SK-N-SH (cell line): Measurements from ENCODE around the gene AGPAT3. TPM values are rescaled to one million over a fixed set of nuclear protein-coding genes. Genes with fewer than 3 reads are reported as not detected.

Source experiments
- CTCF ChIA-PET: fragments of 300-600, 350-600 bp; formaldehyde crosslinking; extraction: SDS; loops from one replicate; lab custom pipeline; 2021; lab: Yijun Ruan, JAX
- POLR2A ChIA-PET: fragments of 350-600 bp; sonication (Branson Sonifier 250); formaldehyde crosslinking; extraction: SDS; loops from one replicate; lab custom pipeline; 2020; ENCODE audit warnings: antibody characterized with exemption, inconsistent platforms; lab: Yijun Ruan, JAX
- DNase-seq: peaks from one replicate; pipeline ENCODE4 v3.0.0; 2012
- H2AFZ ChIP-seq: fragments of 200-600 bp; sonication (generic); 2 replicates; pipeline ENCODE4 v1.8.1; 2016; ENCODE audit warnings: antibody characterized with exemption, mild to moderate bottlenecking, low read depth
- H3F3A ChIP-seq: fragments of 200-600 bp; sonication (generic); replicated peaks from 2 replicates; pipeline ENCODE3; 2016; ENCODE audit warnings: antibody characterized with exemption, mild to moderate bottlenecking; ENCODE audit not compliant: insufficient read depth
- H3K27ac ChIP-seq, 2 experiments: fragments of 200-500 bp in 1 of 2; fragments of 200-600 bp in 1 of 2; sonication (Bioruptor generic) in 1 of 2; sonication (generic), shearing (Covaris generic) in 1 of 2; 2 replicates each; pipeline versions ENCODE4 v1.5.1 to v1.6.1; 2014 to 2016; ENCODE audit warnings: low read depth in 2 of 2, inconsistent platforms in 1 of 2, low read length in 1 of 2, mild to moderate bottlenecking in 1 of 2, mixed read lengths in 1 of 2
- H3K27me3 ChIP-seq: fragments of 200-600 bp; sonication (generic), shearing (Covaris generic); 2 replicates; pipeline ENCODE4 v1.6.1; 2016; ENCODE audit warnings: mixed run types; ENCODE audit not compliant: insufficient read depth
- H3K36me3 ChIP-seq, 2 experiments: fragments of 200-500 bp in 1 of 2; fragments of 200-600 bp in 1 of 2; sonication (Bioruptor generic) in 1 of 2; sonication (generic) in 1 of 2; replicated peaks in 1 of 2; 2 replicates each; pipeline versions ENCODE3 to v1.5.1; 2014 to 2016; ENCODE audit warnings: low read length in 1 of 2, mild to moderate bottlenecking in 1 of 2; ENCODE audit not compliant: insufficient read depth in 2 of 2, control insufficient read depth in 1 of 2
- H3K4me1 ChIP-seq, 2 experiments: fragments of 200-500 bp in 1 of 2; fragments of 200-600 bp in 1 of 2; sonication (Bioruptor generic) in 1 of 2; sonication (generic), shearing (Covaris generic) in 1 of 2; 2 replicates each; pipeline versions ENCODE4 v1.5.1 to v1.6.1; 2014 to 2016; ENCODE audit warnings: low read depth in 1 of 2, low read length in 1 of 2, mixed run types in 1 of 2; ENCODE audit not compliant: insufficient read depth in 2 of 2, control insufficient read depth in 1 of 2
- H3K4me2 ChIP-seq: fragments of 200-600 bp; sonication (generic), shearing (Covaris generic); 2 replicates; pipeline ENCODE4 v1.6.1; 2017; ENCODE audit warnings: mixed run types
- H3K4me3 ChIP-seq, 2 experiments: fragments of 200-500 bp in 1 of 2; fragments of 200-600 bp in 1 of 2; sonication (Bioruptor generic) in 1 of 2; sonication (generic), shearing (Covaris generic) in 1 of 2; 2 replicates each; pipeline versions ENCODE4 v1.5.1 to v1.8.1; 2014 to 2016; ENCODE audit warnings: low read depth in 2 of 2, inconsistent platforms in 1 of 2, low read length in 1 of 2, mild to moderate bottlenecking in 1 of 2, mixed read lengths in 1 of 2, moderate library complexity in 1 of 2
- H3K79me2 ChIP-seq: fragments of 200-600 bp; sonication (generic); 2 replicates; pipeline ENCODE4 v1.8.1; 2017; ENCODE audit warnings: mild to moderate bottlenecking; ENCODE audit not compliant: insufficient read depth
- H3K9ac ChIP-seq: fragments of 200-600 bp; sonication (generic); 2 replicates; pipeline ENCODE4 v1.6.1; 2017; ENCODE audit warnings: mixed run types
- H3K9me2 ChIP-seq: fragments of 200-600 bp; sonication (generic); 2 replicates; pipeline ENCODE4 v1.6.1; 2017; ENCODE audit warnings: mixed run types
- H3K9me3 ChIP-seq: fragments of 200-600 bp; sonication (generic); 2 replicates; pipeline ENCODE4 v1.6.1; 2017; ENCODE audit warnings: mixed run types, mild to moderate bottlenecking, moderate library complexity
- H4K20me1 ChIP-seq: fragments of 200-600 bp; sonication (generic); 2 replicates; pipeline ENCODE4 v1.6.1; 2017; ENCODE audit warnings: mild to moderate bottlenecking, mixed run types; ENCODE audit not compliant: insufficient read depth
- CHD2 ChIP-seq: fragments of 150-350 bp; IDR thresholded peaks from 2 replicates; pipeline ENCODE4 v1.6.1; 2018; ENCODE audit warnings: low read length; ENCODE audit not compliant: partially characterized antibody
- ELF1 ChIP-seq: IDR thresholded peaks from 2 replicates; pipeline ENCODE4 v1.4.0; 2012
- EP300 ChIP-seq, 2 experiments: IDR thresholded peaks; 2 replicates each; pipeline versions ENCODE4 v1.4.0 to v1.6.1; 2012; ENCODE audit warnings: borderline replicate concordance in 1 of 2, low read depth in 1 of 2, low read length in 1 of 2
- EZH2phosphoT487 ChIP-seq: fragments of 200-600 bp; sonication (generic); IDR thresholded peaks from 2 replicates; pipeline ENCODE4 v1.6.1; 2017; ENCODE audit warnings: low read depth, mixed run types, mild to moderate bottlenecking, antibody characterized with exemption, moderate library complexity, borderline replicate concordance
- FOXJ3 ChIP-seq: sonication (generic); formaldehyde crosslinking; IDR thresholded peaks from 2 replicates; pipeline ENCODE4 v1.5.1; 2020; ENCODE audit warnings: mild to moderate bottlenecking, missing genetic modification reagents
- FOXM1 ChIP-seq: IDR thresholded peaks from 2 replicates; pipeline ENCODE4 v1.4.0; 2012; ENCODE audit warnings: low read depth, mild to moderate bottlenecking
- GABPA ChIP-seq: IDR thresholded peaks from 2 replicates; pipeline ENCODE4 v1.4.0; 2012; ENCODE audit warnings: low read depth, mild to moderate bottlenecking
- MXI1 ChIP-seq: IDR thresholded peaks from 2 replicates; pipeline ENCODE4 v1.6.1; 2012; ENCODE audit warnings: mild to moderate bottlenecking, low read depth, low read length, improper control_type of control experiment
- NFIC ChIP-seq: IDR thresholded peaks from 2 replicates; pipeline ENCODE4 v1.4.0; 2012; ENCODE audit warnings: borderline replicate concordance
- NRF1 ChIP-seq: IDR thresholded peaks from 2 replicates; pipeline ENCODE4 v1.6.1; 2012; ENCODE audit warnings: low read depth, mild to moderate bottlenecking, low read length
- RAD21 ChIP-seq: IDR thresholded peaks from 2 replicates; pipeline ENCODE4 v1.6.1; 2012; ENCODE audit warnings: mild to moderate bottlenecking, low read length
- RFX5 ChIP-seq: IDR thresholded peaks from 2 replicates; pipeline ENCODE4 v1.6.1; 2012; ENCODE audit warnings: mild to moderate bottlenecking, improper control_type of control experiment, low read length
- RXRA ChIP-seq: IDR thresholded peaks from 2 replicates; pipeline ENCODE4 v1.4.0; 2012; ENCODE audit warnings: low read depth, mild to moderate bottlenecking, borderline replicate concordance
- SIN3A ChIP-seq: IDR thresholded peaks from 2 replicates; pipeline ENCODE4 v1.6.1; 2012; ENCODE audit warnings: low read depth, mild to moderate bottlenecking, low read length, moderate library complexity, borderline replicate concordance
- SMC3 ChIP-seq: IDR thresholded peaks from 2 replicates; pipeline ENCODE4 v1.6.1; 2012; ENCODE audit warnings: low read depth, low read length, improper control_type of control experiment
- TAF1 ChIP-seq: IDR thresholded peaks from 2 replicates; pipeline ENCODE4 v1.6.1; 2012; ENCODE audit warnings: low read depth, mild to moderate bottlenecking, low read length, moderate library complexity, borderline replicate concordance
- TEAD4 ChIP-seq: IDR thresholded peaks from 2 replicates; pipeline ENCODE4 v1.4.0; 2012; ENCODE audit warnings: mild to moderate bottlenecking, borderline replicate concordance; ENCODE audit not compliant: insufficient read depth
- WGBS: methylation state at CpG from one replicate; pipeline ENCODE4 v1.1.6; 2017; ENCODE audit warnings: low lambda C conversion rate; 5-methylcytosine and 5-hydroxymethylcytosine counted together
- polyA plus RNA-seq, 3 experiments: library from polyadenylated mRNA; depleted of rRNA; stranded (reverse); fragments of >200 nt; gene quantifications; 2 replicates each; pipeline ENCODE4 v1.2.3, GENCODE V29; 2012
- TF ChIP-seq, protein P1 (sequence below): IDR thresholded peaks from 2 replicates; pipeline ENCODE4 v1.4.0; 2012; ENCODE audit warnings: low read depth, borderline replicate concordance
- TF ChIP-seq, protein P2 (sequence below): fragments of 150-350 bp; IDR thresholded peaks from 2 replicates; pipeline ENCODE4 v1.6.1; 2016; ENCODE audit warnings: mild to moderate bottlenecking, low read depth, low read length

AGPAT3 gene
- polyA plus RNA-seq, 1 of the 3 experiments (the other 2 are of a cell fraction): 35.3 TPM

DNA sequence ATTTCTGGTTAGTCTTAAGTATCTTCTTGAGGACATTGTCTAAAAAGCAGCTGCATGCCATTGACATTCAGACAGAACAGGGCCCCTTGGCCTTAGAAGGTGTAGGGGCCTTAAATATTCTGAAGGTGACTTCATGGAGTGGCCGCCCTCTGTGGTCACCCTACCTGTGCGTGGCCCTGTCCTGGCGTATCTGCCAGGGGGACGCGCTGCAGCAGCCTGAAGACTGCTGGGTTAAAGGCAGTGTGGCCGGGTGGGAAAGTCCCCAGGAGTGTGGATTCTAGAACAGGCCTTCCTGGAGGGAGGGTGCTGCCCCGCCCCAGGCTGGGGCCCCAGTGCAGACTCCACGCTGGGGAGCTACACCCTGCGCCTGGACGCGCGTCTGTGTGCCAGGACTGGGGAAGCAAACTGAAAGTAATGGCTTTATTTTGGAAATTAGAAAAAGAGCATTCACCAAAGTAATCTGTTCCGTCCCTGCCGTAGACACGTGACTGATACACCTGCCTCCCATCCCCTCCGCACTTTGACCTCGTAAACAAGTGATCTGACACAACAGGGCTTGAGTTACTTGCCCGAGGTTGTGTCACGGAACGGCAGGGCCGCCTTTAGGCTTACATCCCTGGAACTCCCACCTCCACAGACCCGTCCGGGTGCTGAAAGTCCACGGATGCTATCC, 1.8 kb downstream of the AGPAT3 start:
- H3K4me2 ChIP-seq: peak overlapping the region; percentile 79
- WGBS: 87% methylated on average over 24 of the region's 24 CpGs
- CTCF ChIA-PET: interaction anchor here (1.5 to 2.1 kb wide), 2 partner anchors 56 to 109 kb away, joined by 6 to 8 read pairs; no protein-coding TSS in a partner anchor
- no peak for TF ChIP-seq RAD21
- no peak for TF ChIP-seq FOXJ3 (CRISPR knock-in tag)
- TF ChIP-seq RXRA: no peak
- TF ChIP-seq, all 33 proteins: peak for 0
- peak overlapping the region; percentile 71 to 76; a peak in 3 of 4 replicates for H3K27ac ChIP-seq
- peak overlapping the region; percentile 85; the same call in 1 of the 2 replicates for H3K9ac ChIP-seq
- H3K4me3 ChIP-seq: peak overlapping the region; percentile 81 to 90
- no peak overlapping the region for H2AFZ ChIP-seq
- H3K9me2 ChIP-seq: no peaks in the 10 kb centered on the region
- POLR2A ChIA-PET: no interaction called here
- H3F3A ChIP-seq: no peaks in the 10 kb centered on the region
- H3K4me1 ChIP-seq: peaks cover 8 to 14% of the 10 kb centered on the region in 2 experiments; a peak in 2 of 4 replicates
- H3K9me3 ChIP-seq: no peaks in the 10 kb centered on the region
- DNase-seq: no peak
- H4K20me1 ChIP-seq: peaks cover 18% of the 10 kb centered on the region; the same call in 1 of the 2 replicates
- H3K36me3 ChIP-seq: peaks cover 17 to 32% of the 10 kb centered on the region in 2 experiments
- H3K79me2 ChIP-seq: peaks cover 61% of the 10 kb centered on the region
- H3K27me3 ChIP-seq: no peaks in the 10 kb centered on the region

DNA sequence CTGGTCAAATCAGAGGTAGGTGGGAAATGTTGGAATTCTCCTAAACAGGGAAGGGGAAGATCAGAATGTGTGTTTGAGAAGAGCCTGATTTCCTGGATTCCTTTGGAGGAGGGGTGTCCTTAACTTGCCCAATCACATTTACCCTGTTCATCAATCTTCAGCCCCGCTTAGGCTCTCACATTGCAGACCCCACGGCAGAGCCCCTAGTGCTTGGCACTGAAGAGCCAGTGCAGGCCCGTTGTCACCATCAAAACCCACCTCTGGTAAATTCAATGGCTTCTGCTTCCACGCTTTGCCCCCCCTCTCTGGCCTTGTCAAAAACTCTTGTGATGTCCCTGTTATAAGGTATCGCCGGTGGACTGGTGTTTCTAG, 2.3 kb downstream of the AGPAT3 start:
- no peak for TF ChIP-seq ELF1
- no peak for TF ChIP-seq EP300 (IDR thresholded peaks at IDR 0.05; ENCODE audit: borderline replicate concordance in 1 of 2, low read depth in 1 of 2, low read length in 1 of 2)
- no peak for TF ChIP-seq SIN3A
- no peak for TF ChIP-seq TEAD4
- no peak for TF ChIP-seq GABPA
- TF ChIP-seq RFX5: no peak
- no peak for TF ChIP-seq NRF1
- TF ChIP-seq FOXM1: no peak
- no peaks in the 10 kb centered on the region for H3F3A ChIP-seq
- 77% methylated on average over 6 of the region's 6 CpGs for WGBS
- DNase-seq: no peak
- peaks cover 8 to 14% of the 10 kb centered on the region in 2 experiments; a peak in 2 of 4 replicates for H3K4me1 ChIP-seq
- peak overlapping the region; percentile 85; the same call in 1 of the 2 replicates for H3K9ac ChIP-seq
- peaks cover 18% of the 10 kb centered on the region; the same call in 1 of the 2 replicates for H4K20me1 ChIP-seq
- H3K9me2 ChIP-seq: no peaks in the 10 kb centered on the region
- peaks cover 17 to 32% of the 10 kb centered on the region in 2 experiments for H3K36me3 ChIP-seq
- no peak overlapping the region; a peak in 1 of 4 replicates for H3K27ac ChIP-seq
- POLR2A ChIA-PET: no interaction called here
- H2AFZ ChIP-seq: no peak overlapping the region
- no peak overlapping the region for H3K4me3 ChIP-seq
- H3K9me3 ChIP-seq: no peaks in the 10 kb centered on the region
- H3K27me3 ChIP-seq: no peaks in the 10 kb centered on the region
- CTCF ChIA-PET: interaction anchor here (2.1 kb wide), 1 partner anchor 56 kb away, joined by 6 read pairs; no protein-coding TSS in a partner anchor
- H3K79me2 ChIP-seq: peaks cover 66% of the 10 kb centered on the region
- no peak overlapping the region; the same call in 1 of the 2 replicates for H3K4me2 ChIP-seq

DNA sequence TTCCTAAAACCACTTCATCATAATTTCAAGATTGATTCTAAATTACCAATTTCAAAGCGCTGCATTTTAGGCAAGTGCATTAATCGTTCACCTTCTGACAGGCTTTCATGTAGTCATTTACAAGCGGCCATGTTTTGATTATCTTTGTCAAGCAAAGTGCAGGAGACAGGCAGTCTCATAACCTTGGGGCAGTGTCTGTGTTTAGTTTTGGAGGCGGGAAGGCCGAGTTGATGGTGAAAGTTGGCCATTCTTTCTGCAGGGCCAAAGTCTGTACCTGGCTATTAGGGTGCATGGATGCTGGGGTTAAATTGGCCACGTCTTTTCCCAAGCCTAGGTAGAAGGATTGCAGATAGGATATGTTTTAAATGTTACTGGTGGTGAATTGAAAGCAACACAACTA, 2.9 kb downstream of the AGPAT3 start:
- no peaks in the 10 kb centered on the region for H3K9me3 ChIP-seq
- no peak overlapping the region for H3K4me2 ChIP-seq
- POLR2A ChIA-PET: no interaction called here
- peaks cover 17 to 34% of the 10 kb centered on the region in 2 experiments for H3K36me3 ChIP-seq
- H3K9ac ChIP-seq: no peak overlapping the region
- DNase-seq: no peak
- peaks cover 8 to 14% of the 10 kb centered on the region in 2 experiments; a peak in 2 of 4 replicates for H3K4me1 ChIP-seq
- no peak overlapping the region for H3K4me3 ChIP-seq
- no peak overlapping the region for H3K27ac ChIP-seq
- peaks cover 21% of the 10 kb centered on the region; the same call in 1 of the 2 replicates for H4K20me1 ChIP-seq
- no peaks in the 10 kb centered on the region for H3K9me2 ChIP-seq
- CTCF ChIA-PET: interaction anchor here (2.7 kb wide), 1 partner anchor 108 kb away, joined by 13 read pairs; no protein-coding TSS in a partner anchor
- 86% methylated on average over 6 of the region's 6 CpGs for whole genome bisulfite sequencing
- H3K79me2 ChIP-seq: peaks cover 72% of the 10 kb centered on the region
- no peaks in the 10 kb centered on the region for H3F3A ChIP-seq
- H3K27me3 ChIP-seq: no peaks in the 10 kb centered on the region
- no peak overlapping the region for H2AFZ ChIP-seq
- TF ChIP-seq, protein P1, sequence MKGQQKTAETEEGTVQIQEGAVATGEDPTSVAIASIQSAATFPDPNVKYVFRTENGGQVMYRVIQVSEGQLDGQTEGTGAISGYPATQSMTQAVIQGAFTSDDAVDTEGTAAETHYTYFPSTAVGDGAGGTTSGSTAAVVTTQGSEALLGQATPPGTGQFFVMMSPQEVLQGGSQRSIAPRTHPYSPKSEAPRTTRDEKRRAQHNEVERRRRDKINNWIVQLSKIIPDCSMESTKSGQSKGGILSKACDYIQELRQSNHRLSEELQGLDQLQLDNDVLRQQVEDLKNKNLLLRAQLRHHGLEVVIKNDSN: no peak
- no peak for TF ChIP-seq NFIC
- no peak for TF ChIP-seq TEAD4
- TF ChIP-seq EP300 (IDR thresholded peaks at IDR 0.05; ENCODE audit: borderline replicate concordance in 1 of 2, low read depth in 1 of 2, low read length in 1 of 2): no peak
- no peak for TF ChIP-seq NRF1
- TF ChIP-seq, protein P2, sequence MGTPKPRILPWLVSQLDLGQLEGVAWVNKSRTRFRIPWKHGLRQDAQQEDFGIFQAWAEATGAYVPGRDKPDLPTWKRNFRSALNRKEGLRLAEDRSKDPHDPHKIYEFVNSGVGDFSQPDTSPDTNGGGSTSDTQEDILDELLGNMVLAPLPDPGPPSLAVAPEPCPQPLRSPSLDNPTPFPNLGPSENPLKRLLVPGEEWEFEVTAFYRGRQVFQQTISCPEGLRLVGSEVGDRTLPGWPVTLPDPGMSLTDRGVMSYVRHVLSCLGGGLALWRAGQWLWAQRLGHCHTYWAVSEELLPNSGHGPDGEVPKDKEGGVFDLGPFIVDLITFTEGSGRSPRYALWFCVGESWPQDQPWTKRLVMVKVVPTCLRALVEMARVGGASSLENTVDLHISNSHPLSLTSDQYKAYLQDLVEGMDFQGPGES: no peak
- TF ChIP-seq TAF1: no peak
- no peak for TF ChIP-seq FOXJ3 (CRISPR knock-in tag)
- no peak for TF ChIP-seq EZH2phosphoT487
- TF ChIP-seq SMC3: no peak
- no peak for TF ChIP-seq CHD2
- TF ChIP-seq MXI1: no peak
- no peak for TF ChIP-seq RAD21
